Daoy (cell line): ENCODE measurements around the gene TOGARAM2. TPM values are rescaled to one million over a fixed set of nuclear protein-coding genes. Genes with fewer than 3 reads are reported as not detected.

ENCODE experiments used
- DNase-seq: peaks from one replicate; pipeline ENCODE4 v3.0.0-alpha.2; 2015; ENCODE audit warnings: low read depth
- total RNA-seq: library from RNA; depleted of rRNA; stranded (reverse); fragments of >200 nt; shearing (Covaris generic); gene quantifications from 2 replicates; pipeline ENCODE4 v1.2.3, GENCODE V29; 2014; rRNA removed

TOGARAM2 gene
- total RNA-seq, 1 experiment from 2014 or later = 0.29 TPM

DNA sequence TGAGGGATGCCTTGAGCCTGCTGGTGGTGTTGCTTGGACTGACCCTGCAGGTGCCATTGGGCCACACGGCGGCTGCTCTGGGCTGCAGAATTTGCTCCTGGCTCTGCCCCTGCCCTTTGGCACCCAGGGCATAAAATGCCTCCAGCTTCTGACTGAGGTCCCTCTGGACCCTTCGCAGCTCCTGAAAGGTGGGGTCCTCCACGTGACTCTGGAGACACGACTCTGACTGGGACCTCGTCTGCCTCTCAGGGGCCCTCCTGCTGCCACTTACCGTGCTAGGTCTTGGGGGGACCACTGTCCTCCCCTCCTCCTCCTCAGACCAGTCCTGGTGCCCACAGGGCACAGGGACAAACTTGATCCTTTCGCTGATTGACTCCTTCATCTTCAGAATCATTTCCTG lies 91.2 kb downstream of the TOGARAM2 start:
- no peak for DNase-seq

DNA sequence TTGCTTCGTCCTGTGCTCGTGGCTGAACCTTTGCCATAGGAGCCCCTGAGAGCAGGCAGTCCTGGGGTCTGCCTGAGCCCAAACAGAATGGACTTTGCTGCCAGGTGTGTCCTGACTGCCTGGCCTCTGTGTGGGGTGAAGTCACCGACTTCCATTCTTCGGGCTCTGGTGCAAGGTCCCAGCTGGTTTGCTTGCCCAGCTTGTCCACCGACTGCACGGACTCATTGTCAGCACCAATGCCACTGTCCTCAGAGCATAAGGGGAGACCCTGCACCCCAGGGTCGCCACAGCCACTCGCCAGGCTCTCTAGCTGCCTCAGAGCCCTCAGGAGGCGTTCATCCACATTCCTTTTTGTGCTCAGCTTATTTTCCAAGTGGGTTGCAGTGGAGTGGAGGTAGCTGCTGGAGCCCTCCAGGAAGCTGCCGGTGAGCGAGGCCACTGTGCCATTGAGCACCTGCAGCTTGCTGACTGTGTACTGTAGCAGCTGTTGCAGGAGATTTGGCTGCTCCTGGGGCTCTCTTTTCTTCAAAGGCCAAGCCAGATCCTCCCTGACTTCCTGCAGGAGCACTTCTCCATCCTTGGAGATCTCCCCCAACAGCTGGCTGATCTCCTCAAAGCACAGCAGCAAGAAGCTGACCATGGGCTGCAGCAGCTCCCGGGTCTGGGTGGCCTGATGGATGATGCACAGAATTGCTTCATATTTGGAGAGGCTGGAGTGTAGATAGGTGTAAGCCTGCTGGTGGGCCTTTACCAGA lies 92.0 kb downstream of the TOGARAM2 start:
- DNase-seq = no peak

DNA sequence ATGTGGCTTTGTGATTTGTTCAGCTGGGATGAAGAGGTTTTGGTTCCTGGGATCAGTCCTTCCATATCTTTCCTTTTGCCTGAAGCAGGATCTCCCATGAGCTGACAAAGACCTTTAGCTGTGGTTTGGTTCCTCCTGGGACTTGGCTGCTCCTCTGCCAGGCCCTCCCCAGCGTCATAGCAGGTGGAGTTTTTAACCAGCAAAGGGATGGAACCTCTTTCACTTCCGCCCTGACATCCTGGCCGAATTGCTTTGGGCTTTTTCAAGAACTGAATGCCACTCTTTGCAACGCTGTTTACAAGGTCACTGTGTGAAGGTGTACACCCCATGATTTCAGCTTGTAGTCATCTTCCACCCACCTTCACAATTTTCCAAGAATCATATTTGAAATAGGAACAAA lies 92.8 kb downstream of the TOGARAM2 start:
- no peak for DNase-seq

GRCh38 chr2:29074411-29074810 lies 93.3 kb downstream of the TOGARAM2 start, which contains the start of gene PCARE:
TSS of gene PCARE (minus strand) at chr2:29074523. CDS start at chr2:29074261, 262 bp downstream.
- no peak for DNase-seq

GRCh38 chr2:29075894-29076705 lies 95.0 kb downstream of the TOGARAM2 start:
- no peak for DNase-seq

DNA sequence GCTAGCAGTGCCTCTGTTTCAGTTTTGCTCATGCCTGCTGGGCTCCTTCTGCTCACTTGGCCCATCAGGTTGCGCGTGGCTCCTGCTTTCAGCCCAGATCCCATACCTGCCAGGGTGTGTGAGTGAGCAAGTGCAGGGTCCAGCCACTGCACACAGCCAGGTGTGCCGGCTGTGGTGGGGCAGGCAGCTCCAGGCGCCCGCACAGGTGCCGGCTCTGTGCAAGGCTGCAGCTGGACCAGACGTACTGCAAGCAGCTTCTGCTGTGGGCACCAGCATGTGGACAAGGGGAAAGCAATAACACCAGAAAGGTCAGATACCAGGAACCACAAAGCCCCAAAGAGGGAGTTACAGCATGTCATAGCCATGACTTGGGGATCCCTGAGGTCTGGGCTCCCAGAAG lies 98.8 kb downstream of the TOGARAM2 start:
- no peak for DNase-seq

DNA sequence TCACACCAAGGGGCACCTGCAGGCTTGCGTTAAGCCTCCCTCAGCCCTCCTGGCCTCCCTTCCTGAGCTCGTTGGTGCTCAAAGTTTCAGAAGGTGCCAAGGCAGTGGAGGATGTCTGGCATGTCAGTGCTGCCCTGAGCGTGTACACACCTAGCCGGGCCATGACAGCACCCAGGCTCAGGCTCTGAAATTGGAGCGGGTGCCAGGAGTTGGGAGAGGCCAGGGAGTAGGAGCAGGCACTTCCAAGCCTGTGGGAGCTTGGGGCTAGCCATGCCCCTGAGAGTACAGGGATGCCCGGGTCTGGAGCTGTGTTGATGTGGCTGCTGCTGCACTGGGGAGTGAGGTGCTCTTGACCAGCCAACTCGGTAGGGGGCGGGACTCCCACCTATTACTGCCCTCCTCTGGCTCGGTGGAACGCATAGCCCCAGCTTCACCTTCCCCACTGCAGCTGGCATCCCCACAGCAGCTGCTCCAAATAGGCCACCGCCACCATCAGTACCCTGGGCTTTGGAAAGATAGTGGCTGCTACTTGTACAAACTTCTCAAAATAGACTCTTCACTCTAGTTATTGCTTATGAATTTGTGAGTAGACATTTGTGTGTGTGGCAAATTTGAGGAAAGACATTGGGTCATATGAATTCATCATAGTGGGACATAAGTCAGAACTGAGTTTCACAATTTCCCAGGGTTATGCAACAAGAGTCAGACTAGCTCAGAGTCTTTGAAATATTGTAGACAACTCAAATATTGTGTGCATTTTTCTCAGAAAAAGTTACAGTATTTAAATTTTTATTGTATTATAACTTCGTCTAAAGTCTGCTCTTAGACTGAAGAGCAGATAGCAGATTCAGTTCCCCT lies 100.0 kb downstream of the TOGARAM2 start:
- DNase-seq = no peak

DNA sequence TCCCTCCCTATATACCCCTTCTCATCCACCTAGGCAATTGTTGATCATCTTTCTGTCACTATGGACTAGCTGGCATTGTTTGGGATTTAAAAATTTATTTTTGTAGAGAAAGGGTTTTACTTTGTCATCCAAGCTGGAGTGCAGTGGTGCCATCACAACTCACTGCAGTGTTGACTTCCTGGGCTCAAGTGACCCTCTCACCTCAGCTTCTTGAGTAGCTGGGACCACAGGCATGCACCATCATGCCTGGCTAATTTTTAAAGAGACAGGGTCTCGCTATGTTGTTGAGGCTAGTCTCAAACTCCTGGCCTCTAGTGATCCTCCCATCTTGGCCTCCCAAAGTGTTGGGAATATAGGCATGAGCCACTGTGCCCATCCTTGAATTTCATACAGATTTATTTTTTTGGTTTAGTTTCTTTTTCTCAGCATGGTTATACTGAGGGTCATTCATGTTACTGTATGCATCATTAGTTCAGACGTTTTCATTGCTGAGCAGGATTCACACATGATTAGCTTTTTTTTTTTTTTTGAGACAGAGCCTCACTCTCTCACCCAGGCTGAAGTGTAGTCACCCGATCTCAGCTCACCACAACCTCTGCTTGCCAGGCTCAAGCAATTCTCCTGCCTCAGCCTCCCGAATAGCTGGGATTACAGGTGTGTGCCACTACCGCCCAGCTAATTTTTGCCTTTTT lies 101.9 kb downstream of the TOGARAM2 start:
- DNase-seq = no peak

DNA sequence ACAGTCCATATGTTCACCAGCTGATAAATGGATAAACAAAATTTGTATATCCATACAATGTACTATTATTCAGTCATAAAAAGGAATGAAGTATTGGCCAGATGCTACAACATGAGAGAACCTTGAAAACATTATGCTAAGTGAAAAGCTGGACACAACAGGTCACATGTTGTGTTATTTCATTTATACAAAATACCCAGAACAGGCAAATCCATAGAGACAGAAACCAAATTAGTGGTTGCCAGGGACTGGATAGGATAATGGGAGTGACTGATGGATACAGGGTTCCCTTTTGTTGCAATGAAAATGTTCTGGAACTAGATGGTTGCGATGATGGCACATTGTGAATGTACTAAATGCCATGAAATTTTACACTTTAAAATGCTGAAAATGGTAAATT lies 103.5 kb downstream of the TOGARAM2 start:
- no peak for DNase-seq

GRCh38 chr2:29090311-29090710 lies 109.2 kb downstream of the TOGARAM2 start:
- DNase-seq = peak; percentile 28

GRCh38 chr2:29096969-29097368 lies 115.9 kb downstream of the TOGARAM2 start:
- DNase-seq = no peak

DNA sequence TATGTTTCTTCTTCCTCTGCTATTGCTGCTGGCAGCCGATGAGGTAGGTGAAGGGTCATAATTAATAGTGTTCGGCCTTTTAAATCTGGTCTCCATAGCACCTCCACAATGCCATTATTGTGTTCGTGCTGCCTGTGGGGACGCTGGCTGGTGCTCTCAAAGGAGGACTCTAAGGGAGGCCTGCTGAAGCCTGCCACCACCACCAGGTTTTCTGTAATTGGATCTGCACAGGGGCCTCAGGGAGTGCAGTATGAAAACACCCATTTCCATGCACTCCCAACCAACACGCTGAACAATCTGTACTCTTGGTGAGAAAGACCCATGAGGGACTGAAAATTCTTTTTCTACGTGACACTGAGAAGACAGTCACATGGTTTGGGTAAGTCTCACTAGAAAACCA lies 116.5 kb downstream of the TOGARAM2 start:
- DNase-seq = no peak

DNA sequence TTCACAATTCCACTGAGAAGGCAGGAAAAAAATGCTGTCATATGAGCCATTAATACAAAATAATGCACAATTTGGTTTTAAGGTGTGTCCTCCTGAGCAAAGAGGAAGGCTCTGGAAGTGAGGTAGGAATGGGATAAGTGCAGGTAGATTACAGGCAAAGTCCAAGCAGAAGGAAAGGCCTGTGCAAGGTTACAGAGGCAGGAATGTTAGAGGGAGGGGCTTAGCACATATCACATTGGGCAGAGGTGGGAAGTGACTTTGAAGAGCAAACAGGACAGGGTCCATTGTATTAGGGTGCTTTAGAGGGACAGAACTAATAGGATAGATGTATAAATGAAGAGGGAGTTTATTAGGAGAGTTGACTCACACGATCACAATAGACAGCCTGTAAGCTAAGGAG lies 119.5 kb downstream of the TOGARAM2 start:
- DNase-seq = no peak

Other genes with a start within 250 kb of the TOGARAM2 start
- gene PPP1CB, start 229.5 kb upstream of the TOGARAM2 start, total RNA-seq = 286 and 356 TPM in 2 replicates
- gene SPDYA, start 170.5 kb upstream of the TOGARAM2 start, total RNA-seq = 0.68 and 0.86 TPM in 2 replicates
- gene TRMT61B, start 111.0 kb upstream of the TOGARAM2 start, total RNA-seq = 10.6 and 13.6 TPM in 2 replicates
- 108 and 111 TPM in 2 replicates for gene WDR43, start 86.6 kb upstream of the TOGARAM2 start, total RNA-seq
- not detected in 2 replicates for gene PCARE, start 93.2 kb downstream of the TOGARAM2 start, total RNA-seq
- gene CLIP4, start 134.1 kb downstream of the TOGARAM2 start, total RNA-seq = 16.1 and 17.7 TPM in 2 replicates